HG03469 (cell line): ENCODE results near the gene CPNE4.

Experiments used
- ATAC-seq: cut with Tn5 transposase; IDR thresholded peaks from one replicate; pipeline ENCODE4 v1.9.1; 2021; ENCODE audit warnings: mild to moderate bottlenecking, moderate library complexity, moderate number of reproducible peaks; ENCODE audit not compliant: unreplicated experiment

Gene CPNE4

GRCh38 chr3:131883711-131884407, 151.0 kb downstream of the CPNE4 start:
- ATAC-seq = no peak

- no peak for ATAC-seq
Observed at GRCh38 chr3:131883086-131883485, 151.7 kb downstream of the CPNE4 start.

GRCh38 chr3:131881777-131882176, 153.0 kb downstream of the CPNE4 start:
- no peak for ATAC-seq

- ATAC-seq = no peak
Observed at GRCh38 chr3:131880948-131881347, 153.9 kb downstream of the CPNE4 start.

- ATAC-seq = no peak
Observed at GRCh38 chr3:131868203-131868602, 166.6 kb downstream of the CPNE4 start.

- no peak for ATAC-seq
Observed at GRCh38 chr3:131856171-131856570, 178.6 kb downstream of the CPNE4 start.

- no peak for ATAC-seq
Observed at GRCh38 chr3:131850223-131850622, 184.6 kb downstream of the CPNE4 start.

GRCh38 chr3:131849616-131850015, 185.2 kb downstream of the CPNE4 start:
- ATAC-seq = no peak

GRCh38 chr3:131847966-131848510, 186.8 kb downstream of the CPNE4 start:
- ATAC-seq = no peak

- no peak for ATAC-seq
Observed at GRCh38 chr3:131846296-131846924, 188.4 kb downstream of the CPNE4 start.

- ATAC-seq = no peak
Observed at GRCh38 chr3:131843174-131843573, 191.6 kb downstream of the CPNE4 start.

GRCh38 chr3:131840156-131840797, 194.5 kb downstream of the CPNE4 start:
- no peak for ATAC-seq

GRCh38 chr3:131835906-131836305, 198.9 kb downstream of the CPNE4 start:
- no peak for ATAC-seq

GRCh38 chr3:131831608-131832007, 203.2 kb downstream of the CPNE4 start:
- no peak for ATAC-seq

GRCh38 chr3:131821191-131821762, 213.5 kb downstream of the CPNE4 start:
- ATAC-seq = no peak

- ATAC-seq = no peak
Observed at GRCh38 chr3:131819381-131820055, 215.3 kb downstream of the CPNE4 start.

- no peak for ATAC-seq
Observed at GRCh38 chr3:131812433-131812832, 222.4 kb downstream of the CPNE4 start.

- ATAC-seq = no peak
Observed at GRCh38 chr3:131811481-131811880, 223.3 kb downstream of the CPNE4 start.

GRCh38 chr3:131807822-131808221, 227.0 kb downstream of the CPNE4 start:
- ATAC-seq = no peak

- ATAC-seq = no peak
Observed at GRCh38 chr3:131806736-131807135, 228.1 kb downstream of the CPNE4 start.

- no peak for ATAC-seq
Observed at GRCh38 chr3:131804565-131805133, 230.2 kb downstream of the CPNE4 start.
